Central memory CD8-positive, alpha-beta T cell (primary cell): ENCODE data around the gene ZNF880.
A peak's percentile ranks its signal among the peaks of the same experiment; 100 is the strongest.
"Not testable (repeated sequence)": the region's sequence is repeated elsewhere in the genome, so short reads cannot be mapped to it uniquely, and the experiment has no call there.

Experiments
- ATAC-seq: fragments of 150-1000 bp; cut with Tn5 transposase; replicated peaks from 2 replicates; pipeline ENCODE4 v1.10.0; 2022; ENCODE audit warnings: mild to moderate bottlenecking, moderate FRiP score, moderate number of reproducible peaks; ENCODE audit not compliant: poor library complexity, severe bottlenecking; ENCODE audit errors: extremely low read depth
- DNase-seq, 2 donors: peaks; one replicate each; pipeline ENCODE4 v3.0.0; 2021; ENCODE audit warnings: low spot score in 2 of 2
- H3K27ac Mint-ChIP-seq: one replicate; pipeline ENCODE4 v1.8.0; 2022; ENCODE audit warnings: low read depth, mild to moderate bottlenecking, moderate library complexity, mixed read lengths
- H3K27me3 Mint-ChIP-seq: one replicate; pipeline ENCODE4 v1.8.0; 2022; ENCODE audit warnings: mixed read lengths
- H3K36me3 Mint-ChIP-seq: one replicate; pipeline ENCODE4 v1.8.0; 2022; ENCODE audit warnings: mild to moderate bottlenecking, moderate library complexity, mixed read lengths; ENCODE audit not compliant: insufficient read depth
- H3K4me1 Mint-ChIP-seq: one replicate; pipeline ENCODE4 v1.8.0; 2022; ENCODE audit warnings: mixed read lengths
- H3K4me3 Mint-ChIP-seq: one replicate; pipeline ENCODE4 v1.8.0; 2022; ENCODE audit warnings: mild to moderate bottlenecking, moderate library complexity, mixed read lengths
- H3K9me3 Mint-ChIP-seq: one replicate; pipeline ENCODE4 v1.8.0; 2022; ENCODE audit warnings: mixed read lengths

Gene ZNF880

GRCh38 chr19:52369559-52370340 lies at the start of gene ZNF880:
Gene ZNF880, plus strand, starts transcription at chr19:52369923. Its CDS starts 43 bp downstream, at chr19:52369966.
- H3K36me3 Mint-ChIP-seq, result peaks cover 25% of the 10 kb centered on the region
- peak within 1 kb of the TSS; percentile 90 for H3K4me3 Mint-ChIP-seq
- ATAC-seq (peak; percentile 94), DNase-seq (peak; percentile 79 to 80)
- peaks cover 9% of the 10 kb centered on the region for H3K4me1 Mint-ChIP-seq
- peaks cover 14% of the 10 kb centered on the region for H3K9me3 Mint-ChIP-seq
- H3K27me3 Mint-ChIP-seq, result no peaks in the 10 kb centered on the region
- peak within 1 kb of the TSS; percentile 99 for H3K27ac Mint-ChIP-seq

GRCh38 chr19:52322429-52322828 lies 47.3 kb upstream of the ZNF880 start:
- H3K27me3 Mint-ChIP-seq, result no peaks in the 10 kb centered on the region
- DNase-seq (no peak), ATAC-seq (no peak)
- no peaks in the 10 kb centered on the region for H3K4me1 Mint-ChIP-seq
- H3K27ac Mint-ChIP-seq, result no peak overlapping the region
- H3K9me3 Mint-ChIP-seq, result peaks cover 32% of the 10 kb centered on the region
- H3K36me3 Mint-ChIP-seq, result peaks cover 38% of the 10 kb centered on the region
- H3K4me3 Mint-ChIP-seq, result no peak overlapping the region

- no peak for DNase-seq
- Mint-ChIP-seq H3K27ac (no peak overlapping the region), H3K27me3 (no peaks in the 10 kb centered on the region), H3K4me3 (no peak overlapping the region), H3K9me3 (peaks cover 20% of the 10 kb centered on the region), H3K36me3 (peaks cover 11% of the 10 kb centered on the region), H3K4me1 (peaks cover 9% of the 10 kb centered on the region)
- no peak for ATAC-seq
Observed at GRCh38 chr19:52331757-52332156, 38.0 kb upstream of the ZNF880 start.

GRCh38 chr19:52335768-52336116 lies 34.0 kb upstream of the ZNF880 start:
- no peaks in the 10 kb centered on the region for H3K27me3 Mint-ChIP-seq
- H3K27ac Mint-ChIP-seq, result peak overlapping the region; percentile 97
- H3K4me3 Mint-ChIP-seq, result peak overlapping the region; percentile 93
- ATAC-seq (no peak), DNase-seq (no peak)
- H3K36me3 Mint-ChIP-seq, result peaks cover 12% of the 10 kb centered on the region
- H3K4me1 Mint-ChIP-seq, result peaks cover 17% of the 10 kb centered on the region
- H3K9me3 Mint-ChIP-seq, result peaks cover 28% of the 10 kb centered on the region

GRCh38 chr19:52336117-52336790 lies 33.5 kb upstream of the ZNF880 start, which contains the start of gene ZNF610:
Gene ZNF610, plus strand, starts transcription at chr19:52336243. Its CDS starts 12,930 bp downstream, at chr19:52349173.
- Mint-ChIP-seq H3K4me3 (peak within 1 kb of the TSS; percentile 93), H3K36me3 (peaks cover 12% of the 10 kb centered on the region), H3K27me3 (no peaks in the 10 kb centered on the region), H3K4me1 (peaks cover 17% of the 10 kb centered on the region), H3K27ac (peak within 1 kb of the TSS; percentile 97), H3K9me3 (peaks cover 28% of the 10 kb centered on the region)
- DNase-seq (peak; percentile 63 to 68), ATAC-seq (peak; percentile 92)

- Mint-ChIP-seq H3K27me3 (no peaks in the 10 kb centered on the region), H3K36me3 (peaks cover 12% of the 10 kb centered on the region), H3K9me3 (peaks cover 25% of the 10 kb centered on the region), H3K4me3 (peak overlapping the region; percentile 93), H3K27ac (peak overlapping the region; percentile 97), H3K4me1 (peaks cover 17% of the 10 kb centered on the region)
- DNase-seq, result no peak
- no peak for ATAC-seq
Observed at GRCh38 chr19:52336791-52337381, 32.8 kb upstream of the ZNF880 start.

GRCh38 chr19:52339022-52339421 lies 30.7 kb upstream of the ZNF880 start:
- H3K36me3 Mint-ChIP-seq, ATAC-seq, H3K27me3 Mint-ChIP-seq, DNase-seq, H3K27ac Mint-ChIP-seq, H3K4me3 Mint-ChIP-seq: not testable (repeated sequence)
- Mint-ChIP-seq H3K9me3 (peaks cover 11% of the 10 kb centered on the region), H3K4me1 (peaks cover 17% of the 10 kb centered on the region)

GRCh38 chr19:52343548-52343947 lies 26.2 kb upstream of the ZNF880 start:
- Mint-ChIP-seq H3K4me3 (no peak overlapping the region), H3K27ac (no peak overlapping the region), H3K27me3 (no peaks in the 10 kb centered on the region), H3K4me1 (no peaks in the 10 kb centered on the region), H3K36me3 (no peaks in the 10 kb centered on the region), H3K9me3 (no peaks in the 10 kb centered on the region)
- no peak for ATAC-seq
- DNase-seq, result peak; percentile 18 to 31

GRCh38 chr19:52345162-52345561 lies 24.6 kb upstream of the ZNF880 start:
- Mint-ChIP-seq H3K36me3 (no peaks in the 10 kb centered on the region), H3K4me3 (no peak overlapping the region), H3K4me1 (no peaks in the 10 kb centered on the region), H3K9me3 (no peaks in the 10 kb centered on the region), H3K27ac (no peak overlapping the region), H3K27me3 (no peaks in the 10 kb centered on the region)
- DNase-seq (no peak), ATAC-seq (no peak)

- ATAC-seq (no peak), DNase-seq (no peak)
- Mint-ChIP-seq H3K9me3 (peaks cover 5% of the 10 kb centered on the region), H3K27ac (no peak overlapping the region), H3K4me1 (no peaks in the 10 kb centered on the region), H3K4me3 (no peak overlapping the region), H3K36me3 (peaks cover 2% of the 10 kb centered on the region), H3K27me3 (no peaks in the 10 kb centered on the region)
Observed at GRCh38 chr19:52351512-52351911, 18.2 kb upstream of the ZNF880 start.

- Mint-ChIP-seq H3K27ac (no peak overlapping the region), H3K4me3 (no peak overlapping the region), H3K36me3 (peaks cover 12% of the 10 kb centered on the region), H3K27me3 (no peaks in the 10 kb centered on the region), H3K4me1 (peaks cover 9% of the 10 kb centered on the region), H3K9me3 (peaks cover 22% of the 10 kb centered on the region)
- DNase-seq (no peak), ATAC-seq (no peak)
Observed at GRCh38 chr19:52366414-52366824, 3.3 kb upstream of the ZNF880 start.

- H3K4me3 Mint-ChIP-seq, result peak overlapping the region; percentile 90
- peaks cover 9% of the 10 kb centered on the region for H3K4me1 Mint-ChIP-seq
- peaks cover 12% of the 10 kb centered on the region for H3K9me3 Mint-ChIP-seq
- DNase-seq (no peak), ATAC-seq (no peak)
- peak overlapping the region; percentile 99 for H3K27ac Mint-ChIP-seq
- H3K27me3 Mint-ChIP-seq, result no peaks in the 10 kb centered on the region
- H3K36me3 Mint-ChIP-seq, result peaks cover 28% of the 10 kb centered on the region
Observed at GRCh38 chr19:52370341-52370710, 603 bp downstream of the ZNF880 start.
